Raji (cell line): ENCODE data around the gene DNAJC16.

ENCODE experiments used
- POLR2A ChIP-seq: IDR thresholded peaks from 2 replicates; pipeline ENCODE4 v1.6.1; 2011; ENCODE audit warnings: low read depth, low read length, control low read depth; ENCODE audit not compliant: insufficient read depth

The DNAJC16 gene

DNA sequence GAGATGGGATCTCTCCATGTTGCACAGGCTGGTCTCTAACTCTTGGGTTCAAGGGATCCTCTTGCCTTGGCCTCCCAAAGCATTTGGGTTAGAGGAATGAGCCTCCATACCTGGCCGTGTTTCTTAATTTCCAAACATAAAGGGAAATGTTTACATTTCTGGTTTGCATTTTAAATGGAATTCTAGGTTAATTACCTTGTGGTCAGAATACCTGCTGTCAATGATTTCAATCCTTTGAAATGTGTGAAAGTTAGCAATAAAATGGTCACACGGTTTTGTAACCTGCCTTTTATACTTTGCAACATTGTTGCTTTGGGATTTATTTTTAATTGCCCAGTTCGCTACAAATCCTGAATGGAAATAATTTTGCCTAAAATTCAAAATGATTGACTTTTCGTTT is 31.9 kb downstream of the DNAJC16 start:
- no peak for TF ChIP-seq POLR2A

DNA sequence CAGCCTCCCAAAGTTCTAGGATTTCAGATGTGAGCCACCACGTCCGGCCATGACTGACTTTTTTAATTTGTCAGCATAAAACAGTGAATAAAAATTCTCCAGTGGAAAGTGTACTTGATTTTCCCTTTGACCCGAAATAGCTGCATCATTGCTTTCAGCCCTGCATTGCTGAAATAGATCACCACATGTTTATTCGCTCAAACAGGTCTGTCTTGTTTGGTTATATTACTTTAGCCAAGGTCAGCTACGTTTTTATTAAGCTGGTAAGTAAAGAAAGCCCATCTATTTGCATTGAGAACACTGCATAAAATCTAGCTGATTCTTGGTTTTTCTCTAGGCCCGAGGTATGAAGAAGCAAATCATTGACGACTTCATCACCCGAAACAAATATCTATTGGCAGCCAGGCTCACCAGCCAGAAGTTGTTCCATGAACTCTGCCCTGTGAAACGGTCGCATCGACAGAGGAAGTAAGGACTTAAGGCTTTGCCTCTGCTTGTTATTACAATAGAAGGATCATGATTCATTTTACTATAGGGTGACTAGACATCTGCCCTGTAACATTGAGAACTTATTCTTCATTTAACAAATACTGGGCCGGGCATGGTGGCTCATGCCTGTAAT is 32.7 kb downstream of the DNAJC16 start:
- no peak for TF ChIP-seq POLR2A

DNA sequence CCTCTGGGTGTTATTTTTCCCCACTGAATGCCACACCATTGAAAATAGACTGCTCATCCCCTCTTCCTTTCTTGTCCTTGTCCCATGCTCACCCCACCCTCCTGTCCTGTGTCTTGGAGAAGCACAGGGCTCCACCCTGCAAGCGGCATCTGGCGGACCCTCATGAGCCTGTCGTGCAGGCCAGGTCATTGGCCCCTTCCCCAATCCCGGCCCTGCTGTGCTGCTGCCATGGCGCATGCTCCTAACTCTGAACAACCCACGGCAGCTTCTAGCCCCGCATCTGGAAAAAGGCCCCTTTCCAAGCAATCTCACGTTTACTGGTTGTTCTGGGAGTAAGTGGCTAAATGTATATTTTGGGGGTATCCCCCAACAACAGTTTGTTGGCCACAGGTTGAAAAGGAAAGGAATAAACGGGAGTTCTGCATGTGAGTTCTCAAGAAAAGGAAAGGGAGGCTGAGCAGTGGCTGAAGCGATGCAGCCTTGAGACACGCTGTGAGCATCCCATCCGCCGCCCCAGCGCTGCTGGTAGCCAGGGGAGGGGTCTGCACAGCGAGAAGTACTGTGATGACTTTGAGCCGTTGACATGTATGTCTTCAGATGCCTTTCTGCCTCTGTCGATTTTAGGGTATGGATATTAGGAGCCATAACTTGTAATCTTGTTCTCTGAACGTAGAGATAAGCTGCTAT is 41.9 kb downstream of the DNAJC16 start:
- TF ChIP-seq POLR2A, result no peak

DNA sequence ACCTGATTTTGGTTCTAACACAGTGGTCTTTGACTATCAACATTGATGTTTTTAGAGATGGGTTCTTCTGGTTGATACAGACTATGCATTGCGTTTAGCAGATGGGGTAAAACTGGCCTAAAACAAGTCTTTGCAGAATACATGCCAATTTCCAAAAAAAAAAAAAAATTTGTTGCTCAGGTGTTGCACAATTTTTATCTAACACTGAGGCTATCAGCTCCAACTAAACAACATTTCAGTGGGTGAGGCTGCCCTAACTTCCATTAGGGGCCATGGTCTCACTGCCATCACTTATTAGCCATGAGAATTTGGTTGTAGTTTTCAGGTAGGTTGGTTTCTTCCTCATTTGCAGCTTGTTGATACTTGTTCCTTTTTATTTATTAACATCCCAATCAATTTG is 44.2 kb downstream of the DNAJC16 start:
- no peak for TF ChIP-seq POLR2A

DNA sequence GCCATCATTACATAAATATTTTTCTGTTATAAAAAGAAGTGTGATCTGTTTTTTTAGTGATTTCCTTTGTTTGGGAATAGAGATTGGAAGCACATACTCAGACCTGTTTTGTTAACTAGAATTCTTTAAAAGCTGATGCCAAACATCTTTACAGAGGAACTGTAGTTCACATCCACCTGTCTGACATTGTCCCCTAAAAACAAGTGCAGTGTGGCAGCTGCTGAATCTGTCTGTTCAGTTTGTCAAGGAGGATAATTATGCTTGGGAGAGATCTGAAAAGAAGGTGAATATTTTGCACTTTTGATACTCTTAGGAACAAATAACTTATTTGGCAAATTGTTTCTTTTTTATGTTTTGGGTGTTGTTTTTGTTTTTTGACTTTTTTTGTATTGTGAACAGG is 44.6 kb downstream of the DNAJC16 start:
- TF ChIP-seq POLR2A, result no peak

DNA sequence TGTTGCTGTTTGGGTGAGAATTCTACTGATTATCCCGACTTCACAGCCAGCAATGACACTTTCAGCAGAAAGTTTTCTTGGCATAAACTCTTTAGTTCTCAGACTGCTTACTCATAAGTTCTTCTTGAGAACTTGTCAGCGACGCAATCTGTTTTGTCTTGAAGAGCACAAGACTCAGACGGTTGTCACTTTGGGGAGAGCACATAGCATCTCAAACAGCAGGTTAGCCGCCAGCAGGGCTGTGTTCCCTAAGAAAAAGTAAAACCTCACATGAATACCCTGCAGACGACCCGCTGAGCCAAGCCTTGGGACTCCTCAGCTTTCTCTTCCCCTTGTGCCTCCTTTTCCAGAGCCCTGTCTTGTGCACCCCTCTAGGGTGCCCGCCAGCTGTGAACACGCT is 46.8 kb downstream of the DNAJC16 start:
- TF ChIP-seq POLR2A, result no peak

DNA sequence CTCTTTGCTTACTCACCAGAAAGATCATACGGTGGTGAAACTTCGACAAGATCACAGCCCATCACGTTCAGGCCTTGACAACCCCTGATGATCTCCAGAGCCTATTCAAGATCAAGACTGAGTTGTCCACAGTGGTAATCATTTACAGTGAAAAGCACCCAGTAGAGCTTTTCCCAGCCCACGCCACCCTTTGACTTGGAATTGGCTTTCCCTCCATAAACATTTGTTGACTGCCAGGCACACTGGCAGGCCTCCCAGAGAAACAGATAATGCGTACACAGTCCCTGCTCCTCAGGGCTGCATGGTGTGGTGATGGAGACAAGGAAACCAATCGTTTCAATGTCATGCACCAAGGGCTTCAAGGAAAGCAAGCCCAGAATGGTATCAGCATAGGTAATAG is 48.1 kb downstream of the DNAJC16 start:
- TF ChIP-seq POLR2A, result no peak

DNA sequence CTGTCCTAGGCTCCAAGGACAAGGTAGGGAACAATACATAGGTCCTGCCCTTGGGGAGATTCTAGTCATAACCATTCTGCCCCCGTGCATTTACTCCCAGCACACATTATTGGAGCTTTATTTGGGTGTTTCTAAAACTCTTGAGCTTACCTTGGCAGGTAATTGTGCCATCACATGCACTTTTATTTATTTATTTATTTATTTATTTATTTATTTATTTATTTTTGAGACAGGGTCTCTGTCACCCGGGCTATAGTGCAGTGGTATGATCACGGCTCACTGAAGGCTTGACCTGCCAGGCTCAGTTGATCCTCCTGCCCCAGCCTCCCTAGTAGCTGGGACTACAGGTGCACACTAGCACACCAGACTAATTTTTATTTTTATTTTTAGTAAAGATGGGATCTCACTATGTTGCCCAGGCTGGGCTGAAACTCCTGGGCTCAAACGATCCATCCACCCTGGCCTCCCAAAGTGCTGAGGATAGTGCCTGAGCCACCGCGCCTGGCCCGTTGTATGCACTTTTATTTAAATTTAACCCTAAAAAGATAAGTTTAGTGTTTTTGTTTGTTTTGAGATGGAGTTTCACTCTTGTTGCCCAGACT is 49.0 kb downstream of the DNAJC16 start:
- TF ChIP-seq POLR2A, result no peak

DNA sequence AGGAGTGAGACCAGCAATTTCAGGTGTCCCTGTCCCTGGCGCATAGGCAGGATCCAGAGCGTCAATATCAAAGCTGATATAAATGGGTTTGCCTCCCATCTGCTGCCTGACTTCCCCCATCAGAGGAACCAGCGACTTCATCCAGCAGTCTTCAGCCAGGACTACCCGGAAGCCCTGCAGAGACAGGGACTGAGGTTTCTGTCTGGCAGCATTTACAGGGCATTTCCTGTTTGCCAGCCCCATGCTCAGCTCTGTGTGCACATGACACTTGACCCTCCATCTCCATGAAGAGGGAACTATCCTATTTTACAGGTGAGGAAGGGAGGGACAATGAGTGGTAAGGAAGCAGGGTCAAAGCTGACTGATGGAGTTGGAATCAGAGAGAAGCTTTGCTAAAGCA is 51.0 kb downstream of the DNAJC16 start:
- no peak for TF ChIP-seq POLR2A

DNA sequence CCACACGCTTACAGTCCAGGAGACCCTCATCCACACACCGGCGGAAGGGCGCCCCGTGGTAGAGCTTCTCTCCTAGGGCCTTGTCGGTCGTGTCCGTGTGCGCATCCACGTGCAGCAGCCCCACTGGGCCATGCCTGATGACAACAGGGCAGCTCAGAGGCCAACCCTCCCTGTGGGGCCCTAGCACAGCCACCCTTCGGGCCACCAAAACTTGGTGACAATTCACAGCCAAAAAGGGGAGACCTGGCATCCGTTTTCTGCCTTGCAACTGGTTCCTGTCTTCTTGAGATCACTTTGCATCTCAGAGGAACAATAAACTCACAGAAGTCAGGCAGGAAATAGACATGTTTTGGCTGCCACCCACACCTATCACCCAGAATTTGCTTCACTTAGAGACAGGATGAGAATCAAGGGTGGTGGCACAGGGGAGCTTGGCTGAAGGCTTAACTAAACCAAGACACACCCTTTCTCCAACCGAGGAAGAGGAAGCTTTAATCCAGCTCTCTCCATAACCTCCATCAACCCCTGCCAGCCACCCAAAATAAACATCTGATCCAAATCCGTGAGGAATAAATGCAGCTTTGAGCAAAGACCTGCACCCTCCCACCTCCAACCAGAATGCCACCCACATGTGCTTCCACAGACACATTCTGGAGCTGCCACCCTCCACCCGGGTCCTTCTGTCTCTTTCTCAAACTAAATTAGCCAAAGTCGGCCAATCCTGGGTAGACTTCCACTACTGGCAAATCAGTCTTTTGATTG is 52.5 kb downstream of the DNAJC16 start:
- peak; percentile 30; the same call in 1 of the 2 replicates for TF ChIP-seq POLR2A

DNA sequence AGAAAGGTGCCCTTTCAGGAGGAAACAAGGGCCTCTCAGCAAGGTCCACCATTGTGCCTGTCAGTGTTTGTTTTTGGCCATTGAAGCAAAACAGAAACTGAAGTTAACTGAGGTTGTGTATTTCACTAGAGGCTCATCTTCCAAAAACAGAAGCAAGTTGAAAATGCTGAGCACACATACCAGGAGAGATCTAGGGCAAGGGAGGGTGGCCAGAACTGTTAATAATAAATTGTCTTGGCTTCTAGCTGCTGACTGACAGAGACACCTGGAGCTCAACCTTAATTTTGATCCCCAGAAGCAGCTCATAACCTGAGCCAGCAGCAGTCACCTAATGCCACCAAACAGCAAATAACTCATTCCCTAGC is 53.0 kb downstream of the DNAJC16 start:
- TF ChIP-seq POLR2A, result peak; percentile 12; the same call in 1 of the 2 replicates

DNA sequence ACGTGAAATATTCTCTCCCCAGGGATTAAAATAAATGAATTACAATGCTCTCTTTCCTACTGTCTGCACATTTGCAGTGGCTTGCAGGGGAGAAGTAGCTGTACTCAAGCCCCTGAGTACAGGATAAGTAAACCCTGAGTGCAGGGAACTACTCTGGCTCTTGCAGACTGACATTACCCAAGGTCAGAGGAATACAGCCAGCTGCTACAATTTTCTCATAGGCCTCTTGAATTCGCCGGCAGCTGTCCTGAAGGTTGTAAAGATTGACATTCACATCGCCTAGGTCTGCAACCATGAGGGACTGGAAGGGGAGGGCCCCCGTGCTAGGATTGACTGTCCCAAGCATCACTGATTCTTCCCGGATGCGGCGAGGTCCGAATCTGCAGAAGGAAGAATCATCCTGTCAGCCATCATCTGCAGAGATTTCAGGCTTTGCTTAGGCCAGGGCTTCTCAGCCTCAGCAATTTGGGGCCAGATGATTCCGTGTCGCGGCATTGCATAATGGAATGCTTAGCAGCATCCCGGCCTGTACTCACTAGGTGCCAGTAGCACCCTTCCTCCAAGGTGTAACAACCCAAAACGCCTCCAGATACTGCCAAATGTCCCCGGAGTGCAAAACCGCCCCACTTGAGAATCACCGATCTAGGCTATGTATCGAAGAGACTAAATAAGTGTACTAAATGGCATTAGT is 56.5 kb downstream of the DNAJC16 start:
- no peak for TF ChIP-seq POLR2A

DNA sequence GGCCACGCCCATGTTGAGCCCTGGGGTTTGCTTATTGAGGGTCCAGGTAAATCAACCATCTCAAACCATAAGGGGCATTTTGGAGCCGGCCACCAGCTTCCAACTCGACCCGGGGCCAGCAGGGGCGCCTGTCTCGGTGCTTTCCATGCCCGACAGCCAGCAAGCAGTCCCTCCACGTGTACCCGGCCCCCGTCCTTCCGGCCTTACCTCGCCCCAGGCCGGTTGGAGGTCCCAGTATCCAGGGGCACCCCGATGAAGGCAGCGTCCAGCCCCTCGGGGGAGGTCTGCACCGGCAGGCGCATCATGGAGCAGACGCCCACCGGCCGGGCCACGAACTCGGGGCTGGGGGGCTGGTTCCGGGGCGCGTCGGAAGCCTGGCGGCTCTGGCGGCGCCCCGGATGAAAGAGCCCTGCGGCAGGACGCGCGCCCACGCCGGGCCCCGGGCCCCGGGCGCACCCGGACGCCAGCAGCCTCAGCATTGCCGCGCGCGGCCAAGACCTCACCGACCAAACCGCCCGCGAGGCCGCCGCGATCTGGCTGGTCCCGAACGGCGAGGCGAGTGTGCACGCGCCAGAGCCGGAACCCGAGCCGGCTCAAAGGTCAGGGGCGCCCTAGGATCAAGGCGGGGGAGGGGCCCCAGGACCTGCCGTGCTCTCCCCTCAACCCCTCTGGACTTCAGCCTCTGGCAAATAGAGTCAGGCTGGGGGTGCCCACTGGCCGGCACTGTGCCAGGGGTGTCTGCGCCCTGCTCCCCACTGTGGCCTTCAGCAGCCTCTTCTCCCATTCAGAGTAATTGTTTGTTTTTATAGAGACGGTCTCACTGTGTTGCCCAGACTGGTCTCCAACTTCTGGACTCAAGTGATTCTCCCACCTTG is 58.1 kb downstream of the DNAJC16 start, which contains the start of gene AGMAT:
TSS of gene AGMAT (minus strand) at position 563 of the 875 bp plus-strand sequence. CDS start at position 479, 84 bp downstream.
- TF ChIP-seq POLR2A, result no peak

DNA sequence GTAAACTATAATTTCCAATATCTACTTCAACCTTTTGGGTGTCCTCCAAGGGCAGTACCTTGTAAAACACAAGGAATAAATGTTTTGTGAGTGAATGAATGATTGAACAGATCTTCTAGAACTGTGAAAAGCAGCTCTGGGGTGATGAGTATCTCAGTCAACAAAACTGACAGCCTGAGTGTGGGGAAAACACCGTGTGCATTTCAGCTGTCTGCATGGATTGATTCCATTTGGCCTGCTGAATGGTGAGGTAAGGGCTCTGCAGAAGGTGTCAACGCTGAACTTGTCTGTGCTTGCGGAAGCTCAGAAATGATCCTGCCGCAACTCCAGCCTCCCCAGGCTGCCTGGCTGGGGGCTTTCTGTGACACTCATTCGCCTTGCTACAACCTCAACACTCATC is 65.6 kb downstream of the DNAJC16 start:
- no peak for TF ChIP-seq POLR2A
